ENCODE results near the gene OGN.

DNA sequence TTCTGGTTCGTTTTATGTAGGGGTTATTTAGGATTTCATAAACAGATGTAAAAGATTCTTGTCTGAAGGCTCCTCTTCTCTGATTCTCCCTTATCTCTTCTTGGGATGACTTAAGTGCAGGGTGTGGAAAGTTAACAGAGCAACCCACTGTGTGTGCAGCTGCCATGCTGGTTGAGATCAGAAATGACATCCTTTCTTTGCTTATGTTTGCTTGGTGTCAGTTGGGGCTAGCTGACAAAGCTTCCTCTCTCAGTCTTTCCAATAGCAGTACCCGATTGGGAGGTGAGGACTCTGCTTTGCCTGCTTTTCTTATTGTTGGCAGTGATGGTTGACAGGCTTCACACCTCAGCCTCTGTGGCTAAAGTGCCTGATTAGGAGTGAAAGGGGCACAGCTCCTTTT is 26.5 kb downstream of the OGN start:
- no peak for TF ChIP-seq CTCF (IDR thresholded peaks at IDR 0.05)
- no peak for TF ChIP-seq EZH2 (IDR thresholded peaks at IDR 0.05; ENCODE audit: borderline replicate concordance, insufficient read depth, low read depth, low read length, poor library complexity, severe bottlenecking)
